Activated naive CD4-positive, alpha-beta T cell treated with anti-CD3 and anti-CD28 coated beads, Interleukin-2, amount 50 U/mL, for 16 hours (primary cell): ENCODE measurements around the gene ZNF670.
"Not testable (repeated sequence)": the region's sequence is repeated elsewhere in the genome, so short reads cannot be mapped to it uniquely, and the experiment has no call there.

Experiments
- DNase-seq: peaks from one replicate; pipeline ENCODE4 v3.0.0-alpha.2; 2020

ZNF670 gene

DNA sequence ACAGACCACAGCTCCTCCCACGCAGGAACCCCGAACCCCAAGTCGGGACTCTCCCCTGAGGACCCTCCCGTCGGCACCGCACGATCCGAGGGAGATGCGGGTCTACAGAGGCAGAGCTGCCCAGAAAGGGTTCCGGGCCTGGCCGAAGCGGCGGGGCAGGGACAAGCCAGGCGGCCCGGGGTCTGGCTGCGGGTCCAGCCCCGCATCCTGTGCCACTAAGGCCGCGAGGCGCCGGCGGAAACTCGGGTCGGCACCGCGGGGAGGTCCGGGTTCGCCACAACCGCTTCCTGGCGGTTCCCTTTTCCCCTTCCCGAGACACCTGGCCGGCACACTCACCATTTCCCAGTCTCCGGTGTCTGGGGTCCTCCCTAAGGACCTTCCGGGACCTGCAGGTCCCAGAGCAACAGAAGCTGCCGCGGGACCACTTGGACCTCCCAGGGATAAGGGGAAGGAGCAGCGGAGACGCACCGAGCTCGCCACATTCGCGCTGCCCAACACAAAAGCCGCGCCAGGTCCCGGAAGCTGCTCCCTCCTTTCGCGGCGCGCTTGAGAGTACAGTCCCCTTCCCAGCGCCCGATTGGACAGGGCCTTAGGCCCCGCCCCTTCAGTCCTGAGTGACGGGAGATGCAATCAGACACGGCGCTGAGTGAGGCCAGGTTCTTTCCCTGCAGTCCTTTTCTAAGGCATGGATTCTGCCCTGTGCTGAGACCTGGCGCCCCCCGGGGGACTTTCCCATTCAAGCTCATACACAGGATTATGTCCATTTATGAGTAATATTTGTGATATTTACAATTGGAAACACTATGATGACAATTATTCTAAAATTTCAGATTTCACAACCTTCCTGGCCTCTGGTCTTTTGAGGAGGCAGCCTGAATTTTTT is at the start of gene ZNF670:
TSS of gene ZNF670 (minus strand) at position 554 of the 883 bp plus-strand sequence. CDS start at position 339, 215 bp downstream.
- DNase-seq = peak; percentile 92

DNA sequence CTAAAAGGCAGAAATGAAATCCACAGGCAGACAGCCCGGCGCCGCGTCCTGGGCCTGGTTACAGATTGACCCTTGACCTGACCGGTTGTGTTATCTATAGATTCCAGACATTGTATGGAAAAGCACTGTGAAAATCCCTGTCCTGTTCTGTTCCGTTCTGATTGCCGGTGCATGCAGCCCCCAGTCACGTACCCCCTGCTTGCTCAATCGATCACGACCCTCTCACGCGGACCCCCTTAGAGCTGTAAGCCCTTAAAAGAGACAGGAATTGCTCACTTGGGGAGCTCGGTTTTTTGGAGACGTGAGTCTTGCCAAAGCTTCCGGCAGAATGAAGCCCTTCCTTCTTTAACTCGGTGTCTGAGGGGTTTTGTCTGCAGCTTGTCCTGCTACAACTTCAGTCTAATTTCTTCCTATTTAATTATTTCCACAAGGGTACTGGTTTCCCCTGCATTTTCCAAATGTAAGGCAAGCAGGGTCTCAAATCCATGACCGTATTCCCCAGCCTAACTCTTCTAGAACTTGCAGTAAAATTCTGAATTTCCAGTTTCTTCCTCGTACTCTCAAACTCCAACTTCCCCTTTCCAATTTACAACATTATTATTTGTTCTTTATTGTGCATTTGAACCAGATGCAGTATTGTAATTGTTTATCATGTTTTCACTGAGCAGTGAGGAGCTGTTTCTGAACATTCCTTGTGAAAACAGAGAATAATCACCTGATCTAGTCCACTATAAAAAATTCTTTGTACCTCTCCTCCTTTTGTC is 49.1 kb upstream of the ZNF670 start:
- not testable (repeated sequence) for DNase-seq

DNA sequence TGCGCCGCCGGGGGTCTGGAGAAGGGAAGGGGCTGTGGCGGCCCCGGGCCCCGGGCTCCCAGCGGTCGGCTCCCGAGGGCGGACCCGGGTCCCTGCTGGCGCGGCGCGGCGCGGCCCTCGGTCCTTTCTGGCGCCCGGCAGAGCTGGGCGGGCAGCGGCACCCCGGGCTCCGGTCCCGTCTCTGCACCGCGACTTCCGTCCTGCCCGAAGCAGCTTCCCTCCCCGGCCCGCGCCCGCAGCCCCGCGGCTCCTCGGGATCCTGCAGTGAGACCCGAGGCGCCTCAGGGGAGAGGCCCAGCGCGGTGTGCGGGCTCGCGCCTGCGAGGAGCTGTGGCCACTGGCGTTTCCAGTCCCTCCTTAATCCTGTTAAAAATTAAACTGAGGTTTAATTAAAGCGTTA is 48.0 kb upstream of the ZNF670 start:
- not testable (repeated sequence) for DNase-seq

DNA sequence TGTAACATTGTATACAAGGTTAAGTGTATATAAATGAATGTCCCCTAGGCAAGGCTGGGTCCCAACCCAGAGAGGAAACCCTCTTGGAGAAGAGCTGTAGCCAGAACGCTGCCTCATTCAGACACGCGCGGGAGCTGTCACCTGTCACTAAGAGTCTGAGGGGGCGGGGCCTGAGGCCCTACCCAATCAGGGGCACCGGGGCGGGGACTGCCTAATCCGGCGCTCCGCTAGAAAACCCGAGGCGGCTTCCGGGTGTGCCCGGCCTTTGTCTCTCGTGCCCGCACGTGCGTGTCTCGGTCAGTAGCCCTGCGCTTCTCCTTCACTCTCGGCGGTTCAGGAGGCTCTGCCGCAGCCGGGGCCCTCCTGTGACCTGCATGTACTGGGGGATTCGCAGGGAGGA is 47.6 kb upstream of the ZNF670 start:
- not testable (repeated sequence) for DNase-seq

DNA sequence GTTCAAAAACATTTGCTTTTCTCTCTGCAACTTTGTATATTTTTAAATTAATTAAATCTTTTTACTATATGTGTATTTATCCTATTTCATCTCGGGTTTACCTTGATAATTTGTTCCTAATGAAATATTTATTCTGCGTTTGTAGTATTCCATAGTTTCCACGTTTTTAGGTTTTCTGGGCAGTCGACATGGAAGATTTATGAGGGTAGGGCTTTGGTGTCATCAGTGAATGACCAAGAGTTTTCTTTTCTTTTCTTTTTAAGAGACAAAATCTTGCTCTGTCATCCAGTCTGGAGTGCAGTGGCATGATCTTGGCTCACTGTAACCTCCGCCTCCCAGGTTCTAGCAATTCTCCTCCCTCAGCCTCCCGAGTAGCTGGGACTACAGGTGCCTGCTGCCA is 42.8 kb upstream of the ZNF670 start:
- no peak for DNase-seq

DNA sequence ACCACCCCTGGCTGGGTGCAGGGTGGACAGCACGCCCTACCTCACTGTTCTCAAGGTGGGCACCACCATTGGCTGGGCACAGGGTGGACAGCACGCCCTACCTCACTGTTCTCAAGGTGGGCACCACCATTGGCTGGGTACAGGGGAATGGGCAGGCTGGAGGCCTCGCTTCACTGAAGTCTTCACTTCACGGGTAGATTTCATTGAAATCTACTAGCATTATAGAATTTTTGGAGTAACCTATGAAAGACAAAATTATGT is 41.7 kb upstream of the ZNF670 start:
- not testable (repeated sequence) for DNase-seq

DNA sequence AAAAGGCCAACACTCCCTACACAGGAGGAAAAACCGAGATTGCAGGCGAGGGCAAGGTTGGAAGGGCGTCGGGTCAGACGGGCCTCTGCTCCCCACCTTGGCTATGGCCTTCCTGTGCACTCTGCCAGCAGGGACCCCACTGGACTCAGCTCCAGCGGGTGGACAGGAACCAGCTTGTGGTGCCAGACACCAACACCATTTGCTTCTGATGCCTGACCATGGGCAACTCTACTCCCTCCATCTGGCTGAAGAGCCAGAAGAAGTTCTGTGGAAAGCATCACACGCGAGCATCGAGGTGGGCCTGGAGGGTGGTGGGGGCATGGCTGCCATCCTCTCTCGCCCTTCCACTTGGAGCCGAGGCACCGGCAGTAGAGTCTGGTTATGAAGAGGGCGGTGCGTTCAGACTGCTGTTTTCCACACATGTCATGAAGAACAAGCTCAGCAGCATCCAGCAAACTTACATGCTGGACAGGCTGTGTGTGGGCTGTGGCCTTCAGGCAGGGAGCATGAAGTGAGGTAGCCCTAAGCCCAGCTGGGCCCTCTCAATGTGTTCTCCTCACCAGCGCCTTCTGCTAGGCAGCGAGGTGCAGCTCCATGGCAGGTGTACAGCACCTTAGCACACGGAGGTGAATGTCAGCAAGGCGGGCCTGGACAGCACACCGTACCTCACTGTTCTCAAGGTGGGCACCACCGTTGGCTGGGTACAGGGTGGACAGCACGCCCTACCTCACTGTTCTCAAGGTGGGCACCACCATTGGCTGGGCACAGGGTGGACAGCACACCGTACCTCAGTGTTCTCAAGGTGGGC is 41.2 kb upstream of the ZNF670 start:
- no peak for DNase-seq

DNA sequence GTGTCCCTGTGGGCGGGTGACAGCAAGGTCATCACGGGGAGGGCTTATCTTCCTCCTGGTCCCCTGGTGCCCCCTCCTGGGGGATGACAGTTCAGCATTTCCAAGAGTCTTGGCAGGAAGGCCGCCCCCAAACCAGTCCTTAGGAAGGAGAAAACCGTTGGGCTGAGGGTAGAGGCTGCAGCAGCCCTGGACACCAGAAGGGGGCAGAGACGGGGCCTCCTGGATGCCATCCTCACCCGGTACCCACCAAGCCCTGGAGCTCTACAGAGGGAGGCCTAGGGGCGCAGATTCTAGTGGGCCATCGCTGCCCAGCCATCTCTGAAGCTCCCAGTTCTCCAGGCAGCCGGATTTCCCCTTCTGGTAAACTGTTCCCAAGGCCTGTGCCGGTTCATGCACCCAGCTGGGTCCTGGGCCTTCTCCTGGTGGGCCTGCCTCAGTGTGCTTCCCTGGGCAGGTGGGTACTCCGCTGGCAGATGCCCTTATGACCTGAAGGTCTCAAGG is 40.4 kb upstream of the ZNF670 start:
- DNase-seq = peak; percentile 35

DNA sequence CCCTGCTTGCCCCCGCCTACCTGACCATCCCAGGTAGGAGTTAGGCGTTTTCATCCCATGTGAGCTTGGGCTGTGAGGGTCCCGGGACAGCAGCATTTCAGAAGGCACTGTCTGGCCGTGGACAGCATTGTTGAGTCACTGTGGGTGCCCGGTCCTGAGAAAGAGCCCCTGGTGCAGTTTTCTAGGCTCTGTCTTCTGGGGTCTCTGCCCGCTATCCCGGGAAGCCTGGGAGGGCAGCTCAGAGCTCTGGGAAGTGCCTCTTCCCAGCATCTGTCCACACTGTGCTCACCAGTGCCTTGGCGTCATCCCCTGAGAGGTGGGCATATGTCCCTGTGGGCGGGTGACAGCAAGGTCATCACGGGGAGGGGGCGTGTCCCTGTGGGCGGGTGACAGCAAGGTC is 36.9 kb upstream of the ZNF670 start:
- DNase-seq = no peak

DNA sequence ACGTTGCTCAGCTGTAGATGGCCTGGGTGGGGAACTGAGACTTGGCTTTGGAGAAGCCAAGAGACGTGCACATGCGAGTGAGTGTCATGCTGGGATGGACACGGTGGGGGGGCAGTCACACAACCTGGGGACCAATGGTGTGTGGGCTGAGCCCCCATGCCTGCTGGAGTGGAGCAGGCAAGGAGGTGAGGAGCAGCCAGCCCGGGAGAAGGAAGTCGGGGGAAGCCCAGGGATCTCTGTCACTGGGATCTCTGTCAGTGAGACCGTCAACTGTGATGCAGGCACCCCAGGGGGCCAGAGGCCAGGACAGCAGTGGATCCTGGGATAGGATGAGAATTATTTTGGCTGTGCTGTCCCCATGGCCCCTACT is 36.5 kb upstream of the ZNF670 start:
- DNase-seq = no peak

DNA sequence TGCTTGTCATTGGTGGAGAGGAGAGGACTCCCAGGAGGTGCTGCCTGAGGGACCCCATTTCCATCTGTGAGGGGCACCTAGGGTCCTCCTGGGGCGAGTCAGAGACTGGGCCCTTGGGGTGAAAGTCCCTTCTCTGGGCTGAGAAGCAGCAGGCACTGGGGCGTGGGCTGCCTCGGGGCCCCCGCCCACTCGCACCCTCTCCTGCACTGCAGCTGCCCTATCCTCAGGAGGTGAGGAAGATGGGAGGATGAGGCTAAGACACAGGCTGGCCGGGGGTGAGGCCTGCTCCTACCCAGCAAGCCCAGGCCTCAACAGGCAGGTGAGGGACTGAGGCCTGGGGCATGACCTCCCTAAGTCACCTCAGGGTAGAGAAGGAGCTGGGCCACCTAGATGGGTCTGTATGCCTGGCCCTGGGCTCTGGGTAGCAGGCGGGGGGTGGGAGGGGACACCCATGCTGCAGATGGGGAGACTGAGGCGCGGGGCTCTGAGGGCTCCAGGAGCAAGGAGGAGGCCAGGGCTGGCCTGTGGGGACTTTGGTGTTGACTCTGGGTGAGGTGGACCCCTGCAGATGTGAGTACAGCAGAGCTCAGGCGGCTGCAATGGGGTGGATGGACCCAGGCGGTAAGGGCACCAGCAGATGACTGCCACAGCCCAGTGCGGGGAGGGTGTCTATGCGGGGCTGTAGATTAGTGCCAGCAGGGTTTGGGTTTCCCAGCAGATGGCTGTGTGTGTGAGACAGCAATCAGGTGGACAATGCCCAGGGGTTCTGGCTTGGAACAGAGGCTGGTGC is 35.9 kb upstream of the ZNF670 start:
- DNase-seq = no peak

DNA sequence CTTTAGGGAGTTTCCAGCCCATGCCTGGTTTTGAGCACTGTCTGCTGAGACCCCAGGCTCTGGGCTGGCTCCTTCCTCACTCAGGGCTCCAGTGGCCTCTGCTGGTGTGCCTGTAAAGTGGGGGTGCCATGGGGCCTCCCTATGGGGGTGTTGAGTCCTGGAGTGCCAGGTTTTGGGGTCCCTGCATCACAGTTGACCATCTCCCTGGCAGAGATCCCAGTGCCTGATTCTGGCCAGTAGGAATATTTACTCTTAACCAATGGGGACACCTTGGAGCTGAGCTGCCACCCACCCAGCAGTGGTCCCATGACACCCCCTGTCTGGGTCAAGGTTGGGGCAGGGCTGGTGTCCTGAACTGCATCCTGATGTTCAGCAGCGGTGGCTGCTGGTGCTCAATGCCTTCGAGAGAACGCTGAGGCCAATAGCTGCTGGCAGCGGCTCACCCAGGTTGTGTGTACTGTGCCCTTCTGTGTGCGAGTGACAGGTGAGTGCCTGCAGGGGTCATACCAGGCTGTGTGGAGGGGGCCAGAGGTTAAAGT is 35.2 kb upstream of the ZNF670 start:
- DNase-seq = no peak

DNA sequence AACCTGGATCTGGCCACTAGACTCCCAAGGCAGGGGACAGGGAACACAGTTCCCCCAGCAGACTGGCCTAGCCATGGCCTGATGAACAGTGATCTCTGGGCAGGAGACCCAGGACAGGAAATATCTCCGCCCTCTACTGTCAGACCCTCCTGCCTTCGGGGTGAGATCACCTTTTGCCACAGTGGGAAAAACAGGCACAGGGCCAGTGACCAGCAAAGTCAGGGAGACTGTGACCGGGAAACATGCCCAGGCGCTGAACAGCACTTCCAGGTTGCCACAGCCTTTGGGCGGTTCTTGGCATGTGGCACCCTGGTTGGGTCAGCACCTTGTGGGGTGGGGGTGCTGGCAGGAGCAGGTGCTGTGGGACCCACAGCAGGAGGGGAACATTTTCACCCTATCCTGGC is 34.5 kb upstream of the ZNF670 start:
- DNase-seq = no peak

DNA sequence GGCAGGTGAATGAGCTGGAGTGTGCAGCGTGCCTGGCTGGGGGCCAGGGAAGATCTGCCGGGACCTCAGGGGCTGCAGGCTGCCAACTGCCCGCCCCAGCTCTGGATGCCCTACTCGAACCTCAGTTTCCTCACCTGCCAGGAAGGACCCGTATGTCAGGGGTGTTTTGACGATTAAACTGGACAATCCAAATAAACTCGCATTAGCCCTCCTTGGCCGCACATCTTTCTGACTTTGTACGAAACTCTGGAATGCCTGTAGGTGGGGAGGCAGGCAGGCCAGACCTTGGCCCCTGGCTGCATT is 33.8 kb upstream of the ZNF670 start:
- no peak for DNase-seq

DNA sequence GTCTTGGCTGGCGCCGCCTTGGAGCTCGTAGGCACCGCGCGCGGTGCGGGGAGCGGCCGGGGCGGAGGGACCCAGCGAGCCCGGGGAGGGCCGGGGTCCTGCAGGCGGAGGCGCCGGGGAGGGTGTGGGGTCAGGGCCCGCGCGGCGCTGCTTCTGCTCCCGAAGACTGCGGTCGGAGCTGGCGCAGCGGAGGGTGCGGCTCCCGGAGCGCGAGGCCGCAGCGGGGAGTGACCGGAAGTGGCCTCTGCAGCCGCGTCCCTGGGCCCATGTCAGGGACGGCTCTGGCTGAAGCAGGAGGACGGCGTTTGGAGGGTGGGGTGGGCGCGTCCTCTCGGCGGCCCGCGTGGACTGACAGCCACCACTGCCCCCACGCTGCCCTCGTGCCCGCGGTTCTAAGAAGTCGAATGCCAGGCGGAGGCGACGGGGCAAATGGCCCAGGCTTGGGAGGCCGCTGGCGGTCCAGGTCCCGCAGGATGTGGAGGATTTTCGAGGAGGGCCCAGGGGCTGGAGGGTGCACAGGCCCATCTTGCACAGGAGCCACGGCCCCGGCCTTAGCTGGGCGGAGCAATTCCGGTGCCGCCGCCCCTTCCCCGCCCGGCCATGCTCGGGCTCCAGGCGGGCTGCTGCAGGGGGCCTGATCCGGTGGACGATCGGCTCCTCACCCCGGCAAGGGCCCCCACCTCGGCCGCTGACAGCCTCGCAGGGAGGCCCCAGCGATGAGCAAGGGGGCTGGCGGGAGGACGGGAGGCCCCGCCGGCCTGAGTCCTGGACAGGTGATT is 33.3 kb upstream of the ZNF670 start:
- no peak for DNase-seq

DNA sequence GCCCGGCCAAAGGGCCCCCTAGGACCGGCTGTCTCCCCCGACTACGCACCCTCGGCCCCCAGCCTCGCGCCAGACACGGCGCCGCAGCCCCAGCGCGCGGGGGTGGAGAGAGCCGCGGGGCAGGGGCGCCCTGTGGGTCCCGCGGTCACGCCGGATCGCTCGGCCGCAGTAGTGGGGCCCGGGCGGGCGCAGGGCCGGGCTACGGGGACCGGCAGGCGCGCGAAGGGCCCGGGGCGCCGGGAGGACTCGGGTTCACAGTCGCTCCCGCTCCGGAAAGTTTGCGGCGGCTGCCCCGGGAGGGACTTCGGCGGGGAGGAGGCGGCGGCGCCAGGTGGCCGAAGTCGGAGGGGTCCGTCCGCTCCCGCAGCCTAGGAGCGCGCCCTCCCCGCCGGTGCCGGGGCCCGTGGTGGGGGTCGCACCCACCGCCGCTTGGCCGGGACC is 32.7 kb upstream of the ZNF670 start:
- no peak for DNase-seq

DNA sequence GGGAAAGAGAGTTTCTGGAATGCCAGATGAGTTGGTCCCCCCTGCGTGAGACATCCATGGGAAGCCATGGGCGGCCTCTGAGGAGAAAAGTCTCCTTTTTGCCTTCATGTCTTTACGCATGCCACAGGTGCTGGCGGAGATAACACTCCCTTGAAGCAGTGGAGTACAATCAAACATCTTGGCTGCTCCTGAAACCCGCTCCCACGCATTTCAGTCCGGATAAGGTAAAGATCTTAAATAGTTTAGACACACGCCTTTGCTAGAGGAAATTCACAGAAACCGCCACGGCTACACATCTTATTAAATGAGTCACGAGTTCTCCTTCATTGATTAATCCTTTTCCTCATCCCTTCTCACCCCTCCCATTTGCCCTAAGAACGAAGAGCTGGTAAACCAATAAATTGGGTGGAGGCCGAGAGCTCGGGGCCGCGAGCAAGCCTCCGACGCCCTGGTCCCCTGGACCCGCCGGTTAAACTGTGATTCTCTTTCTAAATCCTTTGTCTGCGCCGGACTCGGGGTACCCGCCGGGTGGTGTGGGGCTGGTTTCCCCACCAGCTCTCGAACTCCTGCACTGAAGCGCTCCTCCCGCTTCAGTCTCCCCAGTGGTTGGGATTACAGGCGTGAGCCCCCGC is 32.1 kb upstream of the ZNF670 start:
- peak; percentile 47 for DNase-seq

DNA sequence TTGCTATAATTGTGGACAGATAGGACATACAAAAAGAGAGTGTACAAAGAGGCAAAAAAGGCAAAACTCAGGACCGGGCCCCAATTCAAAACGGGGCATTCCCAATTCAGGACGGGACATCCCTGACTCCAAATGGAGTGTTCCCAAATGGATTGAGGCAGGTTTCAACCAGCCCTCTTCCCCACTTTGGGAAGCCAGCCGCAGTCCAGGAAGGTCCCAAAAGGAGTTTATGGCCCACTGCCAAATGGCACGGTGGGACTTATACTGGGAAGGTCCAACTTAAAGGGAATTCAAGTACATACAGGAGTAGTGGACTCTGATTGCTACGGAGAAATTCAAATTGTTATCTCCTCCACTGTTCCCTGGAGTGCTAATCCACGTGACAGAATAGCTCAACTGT is 29.1 kb upstream of the ZNF670 start:
- no peak for DNase-seq

DNA sequence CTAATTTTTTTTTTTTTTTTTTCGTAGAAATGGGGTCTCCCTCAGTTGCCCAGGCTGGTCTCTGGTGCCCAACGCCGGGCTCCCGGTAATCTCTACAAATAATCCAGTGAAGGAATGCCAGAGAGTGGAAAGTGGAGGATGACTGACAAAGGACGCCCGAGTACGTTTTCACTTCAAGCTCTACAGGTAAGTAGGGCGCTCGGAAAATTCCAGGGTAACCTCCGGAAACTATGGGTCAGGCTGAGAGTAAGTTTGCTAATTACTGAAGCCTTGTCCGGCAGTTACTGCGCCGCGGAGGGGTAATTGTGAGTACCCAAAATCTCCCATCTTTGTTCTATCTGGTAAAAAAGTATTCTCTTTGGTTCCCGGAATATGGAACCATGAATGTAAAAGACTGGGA is 27.4 kb upstream of the ZNF670 start:
- no peak for DNase-seq

DNA sequence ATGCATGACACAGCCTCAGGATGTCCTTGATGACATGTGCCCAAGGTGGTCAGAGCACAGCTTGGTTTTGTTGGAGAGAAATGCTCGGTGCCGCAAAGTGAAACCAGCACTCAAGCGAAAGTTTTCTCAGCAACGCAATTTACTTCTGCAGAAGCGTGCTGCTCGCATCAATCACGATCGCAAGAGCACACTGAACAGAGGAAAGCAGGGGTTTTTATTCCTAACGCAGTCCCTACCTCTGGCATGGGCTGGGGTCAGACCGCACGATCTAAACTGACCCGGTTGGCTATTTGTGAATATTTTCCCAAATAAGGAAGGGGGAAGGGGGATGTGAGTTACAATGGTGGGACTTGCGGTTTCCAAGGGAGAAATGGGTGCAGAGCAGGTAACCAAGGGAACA is 26.4 kb upstream of the ZNF670 start:
- DNase-seq = no peak
